CD4-positive, alpha-beta T cell (primary cell): ENCODE results near the gene PSMD3. TPM values are rescaled to one million over a fixed set of nuclear protein-coding genes. Genes with fewer than 3 reads are reported as not detected.

Source experiments
- ATAC-seq: fragments of 200-7000 bp; cut with Tn5 transposase; one replicate; pipeline ENCODE4 v1.10.0; 2022; ENCODE audit warnings: mild to moderate bottlenecking; ENCODE audit not compliant: poor library complexity
- CTCF ChIA-PET: fragments of 350-600 bp; sonication (Branson Sonifier 250); formaldehyde crosslinking; loops from one replicate; lab custom pipeline; 2021; ENCODE audit warnings: antibody characterized with exemption, inconsistent platforms; lab: Charles Lee
- POLR2A ChIA-PET: fragments of 350-600 bp; sonication (Branson Sonifier 250); formaldehyde crosslinking; loops from one replicate; lab custom pipeline; 2021; ENCODE audit warnings: antibody characterized with exemption, inconsistent platforms; lab: Charles Lee
- DNase-seq, 14 experiments: peaks; one replicate each; pipeline ENCODE4 v3.0.0-alpha.2; 2013 to 2020; ENCODE audit warnings: mixed read lengths in 2 of 14
- H3K27ac ChIP-seq, 2 donors: one replicate each; pipeline versions ENCODE4 v1.5.1 to v1.7.0; 2013; ENCODE audit warnings: low read length in 2 of 2, low read depth in 1 of 2, mild to moderate bottlenecking in 1 of 2
- H3K27me3 ChIP-seq, 2 experiments: 1 replicate in 1 of 2; 2 replicates in 1 of 2; pipeline versions ENCODE4 v1.6.1 to v1.7.0; 2013; ENCODE audit warnings: low read length in 2 of 2, control low read depth in 1 of 2, mild to moderate bottlenecking in 1 of 2, moderate library complexity in 1 of 2; ENCODE audit not compliant: insufficient read depth in 2 of 2, control insufficient read depth in 1 of 2
- H3K36me3 ChIP-seq: one replicate; pipeline ENCODE4 v1.6.1; 2013; ENCODE audit warnings: low read length, control low read depth; ENCODE audit not compliant: insufficient read depth
- H3K4me1 ChIP-seq: one replicate; pipeline ENCODE4 v1.6.1; 2013; ENCODE audit warnings: low read length, control low read depth; ENCODE audit not compliant: insufficient read depth
- H3K4me3 ChIP-seq: one replicate; pipeline ENCODE4 v1.5.1; 2013; ENCODE audit warnings: mild to moderate bottlenecking, low read length, moderate library complexity
- H3K9me3 ChIP-seq, 2 experiments: 1 replicate in 1 of 2; 2 replicates in 1 of 2; pipeline versions ENCODE4 v1.6.1 to v1.7.0; 2013; ENCODE audit warnings: low read length in 2 of 2, mild to moderate bottlenecking in 2 of 2, control low read depth in 1 of 2, moderate library complexity in 1 of 2; ENCODE audit not compliant: control insufficient read depth in 1 of 2, insufficient read depth in 1 of 2
- H3K27ac Mint-ChIP-seq: one replicate; pipeline ENCODE4 v1.8.0; 2020; ENCODE audit warnings: mixed read lengths
- H3K27me3 Mint-ChIP-seq: one replicate; pipeline ENCODE4 v1.8.0; 2021; ENCODE audit warnings: mixed read lengths
- H3K36me3 Mint-ChIP-seq: one replicate; pipeline ENCODE4 v1.8.0; 2021; ENCODE audit warnings: low read depth, mixed read lengths
- H3K4me1 Mint-ChIP-seq: one replicate; pipeline ENCODE4 v1.8.0; 2021; ENCODE audit warnings: low read depth, mixed read lengths
- H3K4me3 Mint-ChIP-seq: one replicate; pipeline ENCODE4 v1.8.0; 2020; ENCODE audit warnings: mild to moderate bottlenecking, mixed read lengths
- H3K9me3 Mint-ChIP-seq: one replicate; pipeline ENCODE4 v1.8.0; 2020; ENCODE audit warnings: mixed read lengths
- intact Hi-C, 2 experiments: fragments of 100-400 bp; cut with DNase I in 1 of 2; cut with micrococcal nuclease in 1 of 2; formaldehyde crosslinking; loops; one replicate each; pipeline versions ENCODE4 v1.15.1 to v1.9.0; 2023 to 2025; cut with DNase I, micrococcal nuclease
- total RNA-seq, 174 experiments: library from RNA in 2 of 174; stranded (reverse) in 2 of 174; gene quantifications; one replicate each; pipeline ENCODE4 v1.2.3 and lab custom pipeline; 2021 to 2026
- TF ChIP-seq, protein P1 (sequence below): fragments of 200-600 bp; IDR thresholded peaks from one replicate; pipeline ENCODE4 v1.8.0; 2022; ENCODE audit warnings: antibody characterized with exemption, mild to moderate bottlenecking

Gene PSMD3
- total RNA-seq, 2 experiments from 2014 or later, result 66.7 to 71.9 TPM

DNA sequence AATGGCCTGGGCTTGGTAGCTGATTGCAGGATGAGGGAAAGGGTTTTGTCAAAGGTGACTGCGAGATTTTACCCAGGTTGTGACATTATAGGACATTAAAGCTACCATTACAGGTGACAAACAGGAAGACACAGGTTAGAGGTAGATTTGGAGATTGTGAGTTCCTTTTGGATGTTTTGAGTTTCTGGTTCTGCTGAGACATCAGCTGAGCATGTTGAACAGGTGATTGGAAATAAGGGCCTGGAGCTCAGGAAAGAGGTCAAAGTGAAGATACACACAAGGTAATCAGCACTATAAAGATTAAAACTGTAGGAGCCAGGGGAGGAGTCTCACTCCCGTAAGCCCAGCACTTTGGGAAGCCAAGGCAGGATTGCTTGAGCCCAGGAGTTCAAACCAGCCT, 11.8 kb upstream of the PSMD3 start:
- no peaks in the 10 kb centered on the region for H3K36me3 Mint-ChIP-seq
- ChIA-PET CTCF (interaction anchor here (1.3 kb wide), 1 partner anchor 12 kb away, joined by 4 read pairs; the partner anchor contains the start of gene PSMD3), POLR2A (interaction anchor here (0.5 to 1.8 kb wide), 3 partner anchors 10 to 124 kb away, joined by 3 to 5 read pairs (median 3); partner anchors contain the start of gene PSMD3)
- TF ChIP-seq, protein P1, sequence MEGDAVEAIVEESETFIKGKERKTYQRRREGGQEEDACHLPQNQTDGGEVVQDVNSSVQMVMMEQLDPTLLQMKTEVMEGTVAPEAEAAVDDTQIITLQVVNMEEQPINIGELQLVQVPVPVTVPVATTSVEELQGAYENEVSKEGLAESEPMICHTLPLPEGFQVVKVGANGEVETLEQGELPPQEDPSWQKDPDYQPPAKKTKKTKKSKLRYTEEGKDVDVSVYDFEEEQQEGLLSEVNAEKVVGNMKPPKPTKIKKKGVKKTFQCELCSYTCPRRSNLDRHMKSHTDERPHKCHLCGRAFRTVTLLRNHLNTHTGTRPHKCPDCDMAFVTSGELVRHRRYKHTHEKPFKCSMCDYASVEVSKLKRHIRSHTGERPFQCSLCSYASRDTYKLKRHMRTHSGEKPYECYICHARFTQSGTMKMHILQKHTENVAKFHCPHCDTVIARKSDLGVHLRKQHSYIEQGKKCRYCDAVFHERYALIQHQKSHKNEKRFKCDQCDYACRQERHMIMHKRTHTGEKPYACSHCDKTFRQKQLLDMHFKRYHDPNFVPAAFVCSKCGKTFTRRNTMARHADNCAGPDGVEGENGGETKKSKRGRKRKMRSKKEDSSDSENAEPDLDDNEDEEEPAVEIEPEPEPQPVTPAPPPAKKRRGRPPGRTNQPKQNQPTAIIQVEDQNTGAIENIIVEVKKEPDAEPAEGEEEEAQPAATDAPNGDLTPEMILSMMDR, result no peak
- DNase-seq (no peak), ATAC-seq (no peak)
- intact Hi-C loops, result no loop called here
- H3K4me1 Mint-ChIP-seq, result peaks cover 12% of the 10 kb centered on the region
- peaks cover 34% of the 10 kb centered on the region for H3K27me3 Mint-ChIP-seq
- Histone ChIP-seq H3K4me1 (peaks cover 14% of the 10 kb centered on the region), H3K4me3 (no peak overlapping the region), H3K27ac (no peak overlapping the region), H3K27me3 (no peaks in the 10 kb centered on the region), H3K36me3 (no peaks in the 10 kb centered on the region), H3K9me3 (no peaks in the 10 kb centered on the region)
- H3K27ac Mint-ChIP-seq, result no peak overlapping the region
- no peaks in the 10 kb centered on the region for H3K9me3 Mint-ChIP-seq
- no peak overlapping the region for H3K4me3 Mint-ChIP-seq

DNA sequence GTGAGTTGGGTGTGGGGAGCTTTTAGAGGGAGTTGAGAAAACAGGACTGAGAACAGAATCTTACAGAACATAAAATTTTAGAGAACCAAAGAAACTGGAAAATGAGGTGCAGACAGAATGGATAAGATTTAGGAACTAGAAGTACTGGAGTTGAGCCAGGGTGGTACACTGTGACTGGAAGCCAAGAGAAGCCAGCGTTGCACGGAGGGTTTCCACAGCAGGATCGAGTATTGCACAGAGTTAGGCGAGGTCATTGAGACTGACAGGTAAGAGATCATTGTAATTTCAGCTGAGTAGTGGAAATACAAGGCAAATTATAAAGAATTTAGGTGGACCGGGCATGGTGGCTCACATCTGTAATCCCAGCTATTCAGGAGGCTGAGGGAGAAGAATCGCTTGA, 11.2 kb upstream of the PSMD3 start:
- H3K27me3 ChIP-seq, result peaks cover 0 to under 1% of the 10 kb centered on the region in 2 experiments
- Mint-ChIP-seq H3K9me3 (no peaks in the 10 kb centered on the region), H3K4me1 (peaks cover 8% of the 10 kb centered on the region), H3K27me3 (peaks cover 40% of the 10 kb centered on the region), H3K4me3 (no peak overlapping the region), H3K36me3 (no peaks in the 10 kb centered on the region), H3K27ac (no peak overlapping the region)
- no peaks in the 10 kb centered on the region for H3K36me3 ChIP-seq
- TF ChIP-seq, protein P1, result no peak
- ChIA-PET CTCF (interaction anchor here (0.6 to 1.3 kb wide), 2 partner anchors 11 to 370 kb away, joined by 3 to 4 read pairs; partner anchors contain the start of gene PSMD3), POLR2A (interaction anchor here (1.0 to 1.8 kb wide), 2 partner anchors 11 kb away, joined by 3 to 5 read pairs; partner anchors contain the start of gene PSMD3)
- ATAC-seq (no peak), DNase-seq (no peak)
- intact Hi-C loops, result no loop called here
- no peak overlapping the region for H3K4me3 ChIP-seq
- H3K4me1 ChIP-seq, result peaks cover 8% of the 10 kb centered on the region
- no peaks in the 10 kb centered on the region for H3K9me3 ChIP-seq
- no peak overlapping the region for H3K27ac ChIP-seq

DNA sequence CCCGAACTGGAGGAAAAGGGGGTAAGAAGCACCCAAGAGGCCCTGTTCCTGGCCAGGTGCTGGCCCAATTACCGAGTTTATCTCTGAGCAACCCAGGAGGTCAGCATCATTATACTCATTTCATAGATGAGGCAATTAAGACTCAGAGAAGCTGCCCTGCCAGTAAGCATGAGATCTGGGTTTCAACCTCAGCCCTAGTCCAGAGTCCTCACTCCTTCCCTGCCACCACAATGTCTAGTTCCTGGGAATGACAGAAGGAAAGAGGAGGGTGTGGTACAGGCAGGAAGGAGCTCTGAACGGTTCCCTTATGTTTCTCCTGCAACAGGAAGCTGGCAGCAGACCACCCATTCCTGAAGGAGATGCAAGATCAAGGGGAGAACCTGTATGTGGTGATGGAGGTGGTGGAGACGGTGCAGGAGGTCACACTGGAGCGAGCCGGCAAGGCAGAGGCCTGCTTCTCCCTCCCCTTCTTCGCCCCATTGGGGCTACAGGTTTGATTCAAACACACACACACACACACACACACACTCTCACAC, 10.4 kb upstream of the PSMD3 start:
- ATAC-seq, result no peak
- peaks cover 8% of the 10 kb centered on the region for H3K4me1 Mint-ChIP-seq
- intact Hi-C loops, result no loop called here
- POLR2A ChIA-PET, result interaction anchor here (1.8 kb wide), 1 partner anchor 12 kb away, joined by 5 read pairs; no protein-coding TSS in a partner anchor
- H3K27ac Mint-ChIP-seq, result no peak overlapping the region
- no peaks in the 10 kb centered on the region for H3K9me3 Mint-ChIP-seq
- no peak overlapping the region for H3K4me3 Mint-ChIP-seq
- H3K27ac ChIP-seq, result no peak overlapping the region
- peaks cover 40% of the 10 kb centered on the region for H3K27me3 Mint-ChIP-seq
- TF ChIP-seq, protein P1, result no peak
- H3K9me3 ChIP-seq, result no peaks in the 10 kb centered on the region
- peaks cover 6% of the 10 kb centered on the region for H3K4me1 ChIP-seq
- peaks cover 0 to 2% of the 10 kb centered on the region in 2 experiments for H3K27me3 ChIP-seq
- DNase-seq, result no peak
- no peak overlapping the region for H3K4me3 ChIP-seq
- H3K36me3 Mint-ChIP-seq, result no peaks in the 10 kb centered on the region
- H3K36me3 ChIP-seq, result no peaks in the 10 kb centered on the region
- CTCF ChIA-PET, result no interaction called here
